HUES64 (cell line): ENCODE results near the gene C9.

Source experiments
- H3K27ac ChIP-seq: 2 replicates; pipeline ENCODE4 v1.7.0; 2013; ENCODE audit warnings: low read depth, low read length, inconsistent platforms
- H3K27me3 ChIP-seq: 2 replicates; pipeline ENCODE4 v1.6.1; 2013; ENCODE audit warnings: mild to moderate bottlenecking, low read length; ENCODE audit not compliant: insufficient read depth
- H3K36me3 ChIP-seq: 2 replicates; pipeline ENCODE4 v1.6.1; 2013; ENCODE audit warnings: mild to moderate bottlenecking, low read length; ENCODE audit not compliant: insufficient read depth
- H3K4me1 ChIP-seq: 2 replicates; pipeline ENCODE4 v1.6.1; 2013; ENCODE audit warnings: mild to moderate bottlenecking, low read length, moderate library complexity; ENCODE audit not compliant: insufficient read depth
- H3K4me3 ChIP-seq: 2 replicates; pipeline ENCODE4 v1.5.1; 2013; ENCODE audit warnings: mild to moderate bottlenecking, low read length, moderate library complexity
- H3K9ac ChIP-seq: 2 replicates; pipeline ENCODE4 v1.6.1; 2013; ENCODE audit warnings: mild to moderate bottlenecking, low read depth, low read length
- H3K9me3 ChIP-seq: 2 replicates; pipeline ENCODE4 v1.6.1; 2013; ENCODE audit warnings: low read depth, low read length; ENCODE audit not compliant: insufficient read depth
- WGBS: fragments of 150-250, 120-280 bp; methylation state at CpG from one replicate; pipeline ENCODE4 v1.1.7; 2013; ENCODE audit warnings: missing lambda C conversion rate; 5-methylcytosine and 5-hydroxymethylcytosine counted together

Gene C9

DNA sequence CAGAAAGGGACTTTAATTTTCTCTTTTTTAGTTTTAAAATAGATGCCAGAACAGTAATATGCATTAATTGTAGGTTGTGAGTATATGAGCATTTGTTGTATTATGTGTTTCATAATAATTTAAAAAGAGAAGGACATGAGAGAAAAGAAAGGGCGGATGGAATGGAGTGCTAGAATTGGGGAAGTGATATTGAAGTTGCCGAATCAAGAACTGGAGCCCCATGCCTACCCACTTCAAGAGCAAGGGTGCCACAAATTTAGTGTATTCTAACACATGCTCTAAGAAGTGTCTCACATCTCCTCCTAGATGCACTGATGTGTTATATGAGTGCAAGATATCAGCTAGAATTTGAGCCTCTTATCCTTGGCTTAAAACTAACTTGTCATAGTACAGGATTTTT, 101.3 kb downstream of the C9 start:
- Histone ChIP-seq H3K4me3 (no peak overlapping the region), H3K9ac (no peak overlapping the region), H3K4me1 (no peaks in the 10 kb centered on the region), H3K27ac (no peak overlapping the region), H3K27me3 (no peaks in the 10 kb centered on the region), H3K9me3 (no peaks in the 10 kb centered on the region), H3K36me3 (no peaks in the 10 kb centered on the region)
- WGBS: 75% methylated on average over 2 of the region's 2 CpGs

DNA sequence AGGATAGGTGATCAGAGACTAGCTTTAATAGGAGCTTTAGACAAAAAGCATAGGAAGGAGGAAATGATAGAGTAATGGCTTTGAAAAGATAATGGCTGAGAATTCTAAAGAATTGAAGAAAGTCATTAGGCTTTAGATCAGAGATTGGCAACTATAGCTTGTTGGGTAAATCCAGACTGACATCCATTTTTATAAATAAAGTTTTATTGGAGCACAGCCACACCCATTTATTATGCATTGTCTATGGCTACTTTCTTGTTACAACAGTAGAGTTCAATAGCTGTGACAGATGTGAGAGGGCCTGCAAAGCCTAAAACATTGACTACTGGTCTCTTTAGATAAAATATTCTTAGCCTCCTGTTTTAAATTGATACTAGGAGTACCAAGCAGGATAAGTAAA, 104.2 kb downstream of the C9 start:
- Histone ChIP-seq H3K9me3 (no peaks in the 10 kb centered on the region), H3K27ac (no peak overlapping the region), H3K4me1 (no peaks in the 10 kb centered on the region), H3K36me3 (no peaks in the 10 kb centered on the region), H3K9ac (no peak overlapping the region), H3K27me3 (no peaks in the 10 kb centered on the region), H3K4me3 (no peak overlapping the region)

DNA sequence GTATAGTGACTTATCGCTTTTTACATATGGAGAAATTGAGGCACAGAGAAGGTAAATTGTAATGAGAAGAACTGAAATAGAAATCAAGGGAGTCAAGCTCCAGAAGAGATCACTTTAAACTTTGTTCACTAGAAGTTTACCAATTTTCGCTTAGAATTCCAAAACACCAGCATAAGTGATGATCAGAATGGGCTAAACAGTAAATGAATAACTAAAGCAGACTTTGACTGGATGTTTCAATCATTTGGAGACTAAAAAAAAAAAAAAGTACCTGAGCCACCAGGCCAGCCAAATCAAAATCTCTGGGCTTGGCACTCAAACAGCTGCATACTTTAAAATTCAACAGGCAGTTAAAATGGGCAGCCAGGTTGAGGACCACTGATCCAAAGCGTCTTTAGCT, 106.7 kb downstream of the C9 start:
- Histone ChIP-seq H3K27me3 (no peaks in the 10 kb centered on the region), H3K9ac (no peak overlapping the region), H3K27ac (no peak overlapping the region), H3K36me3 (no peaks in the 10 kb centered on the region), H3K4me1 (no peaks in the 10 kb centered on the region), H3K4me3 (no peak overlapping the region), H3K9me3 (no peaks in the 10 kb centered on the region)
- 96% methylated on average over 3 of the region's 3 CpGs for WGBS

DNA sequence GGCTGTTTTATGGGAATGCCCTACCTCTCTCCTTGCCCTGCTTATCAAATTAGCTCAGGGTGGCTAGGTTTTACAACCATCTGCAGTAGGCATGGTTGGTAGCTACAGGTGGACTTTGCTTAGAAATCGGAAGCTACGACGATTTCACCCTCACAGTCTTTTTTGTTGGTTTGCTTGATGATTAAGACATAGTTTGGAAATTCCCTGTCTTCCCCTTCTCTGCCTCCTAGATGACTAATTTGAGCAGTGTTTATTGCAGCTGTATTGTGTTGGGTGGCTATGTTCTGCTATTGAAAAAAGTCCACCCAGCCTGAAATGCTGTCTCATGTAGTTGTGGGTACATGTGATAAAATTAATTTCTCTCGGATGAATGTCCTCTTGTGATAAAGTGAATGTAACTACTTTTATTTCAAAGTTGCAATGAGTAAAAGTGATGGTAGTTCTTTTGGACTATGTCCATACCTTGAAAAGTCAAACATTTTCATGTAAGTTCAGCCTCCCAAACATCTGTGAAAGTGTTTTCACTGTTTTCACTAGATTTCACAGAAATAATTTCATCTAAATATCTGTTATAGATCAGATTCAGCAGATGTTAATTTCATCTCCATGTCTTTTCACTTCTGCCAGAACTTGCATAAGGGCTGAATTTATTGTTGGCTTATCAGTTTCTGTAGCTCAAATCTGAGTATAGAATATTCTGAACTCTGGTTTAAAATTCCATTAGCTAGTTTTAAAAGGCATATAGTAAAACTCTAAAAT, 107.6 kb downstream of the C9 start:
- no peak overlapping the region for H3K4me3 ChIP-seq
- H3K4me1 ChIP-seq: no peaks in the 10 kb centered on the region
- 92% methylated on average over 4 of the region's 4 CpGs for WGBS
- no peak overlapping the region for H3K27ac ChIP-seq
- no peaks in the 10 kb centered on the region for H3K9me3 ChIP-seq
- H3K36me3 ChIP-seq: no peaks in the 10 kb centered on the region
- no peaks in the 10 kb centered on the region for H3K27me3 ChIP-seq
- no peak overlapping the region for H3K9ac ChIP-seq

DNA sequence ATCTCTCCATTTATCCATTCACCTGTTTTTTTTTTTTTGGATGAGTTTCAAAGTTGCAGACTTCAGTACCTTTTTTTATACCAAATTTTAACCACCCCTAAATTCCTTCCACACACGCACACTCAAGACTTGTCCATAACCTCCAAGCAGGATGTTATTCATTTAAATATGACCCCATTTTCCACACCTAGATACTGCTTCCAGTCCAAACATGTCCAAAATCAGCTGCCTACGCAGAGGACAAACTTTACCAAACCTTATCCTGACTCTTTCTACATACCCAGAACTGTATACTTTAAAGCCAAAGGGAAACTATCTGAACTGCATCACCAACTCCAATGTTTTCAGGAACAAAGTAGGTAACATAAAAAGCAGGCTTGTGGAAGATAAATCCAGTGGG, 108.9 kb downstream of the C9 start:
- Histone ChIP-seq H3K4me1 (no peaks in the 10 kb centered on the region), H3K36me3 (no peaks in the 10 kb centered on the region), H3K9me3 (no peaks in the 10 kb centered on the region), H3K9ac (no peak overlapping the region), H3K4me3 (no peak overlapping the region), H3K27ac (no peak overlapping the region), H3K27me3 (no peaks in the 10 kb centered on the region)
- 91% methylated on average over 2 of the region's 2 CpGs for WGBS

DNA sequence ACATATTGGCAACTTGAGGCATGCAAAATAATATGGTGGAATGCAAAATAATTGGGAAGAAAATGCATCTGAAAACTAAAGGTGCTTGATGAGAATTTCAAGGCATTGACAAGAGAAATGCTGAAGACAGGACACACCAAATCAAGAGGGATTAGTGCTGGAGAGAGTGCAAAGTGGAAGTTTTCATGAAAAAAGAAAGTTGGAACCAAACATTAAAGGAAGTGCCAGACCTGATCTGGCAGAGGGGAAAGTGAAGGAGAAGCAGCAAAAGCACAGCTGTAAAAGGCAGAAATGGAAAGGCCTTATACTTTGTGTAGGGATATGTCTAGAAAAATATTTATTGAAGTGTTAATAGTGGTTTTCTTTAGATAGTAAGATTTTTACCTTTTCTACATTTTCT, 109.6 kb downstream of the C9 start:
- H3K27ac ChIP-seq: no peak overlapping the region
- H3K4me3 ChIP-seq: no peak overlapping the region
- no peaks in the 10 kb centered on the region for H3K36me3 ChIP-seq
- no peaks in the 10 kb centered on the region for H3K4me1 ChIP-seq
- H3K9me3 ChIP-seq: no peaks in the 10 kb centered on the region
- no peak overlapping the region for H3K9ac ChIP-seq
- no peaks in the 10 kb centered on the region for H3K27me3 ChIP-seq

DNA sequence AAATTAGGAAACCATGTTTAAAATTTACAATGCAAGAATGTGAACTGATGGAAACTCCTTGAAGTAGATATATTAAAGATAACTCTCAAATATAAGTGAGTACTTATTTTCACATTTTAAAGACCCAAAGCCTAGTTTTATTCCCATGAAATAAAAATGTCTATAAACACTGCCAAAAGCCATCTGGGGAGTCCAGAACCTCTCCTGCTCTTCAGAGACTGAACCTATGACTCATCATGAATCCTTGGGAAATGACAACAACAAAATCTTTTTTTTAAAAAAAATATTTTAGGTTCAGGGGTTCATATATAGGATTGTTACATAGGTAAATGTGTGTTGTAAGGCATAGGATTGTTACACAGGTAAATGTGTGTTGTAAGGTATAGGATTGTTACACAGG, 111.1 kb downstream of the C9 start:
- H3K9me3 ChIP-seq: no peaks in the 10 kb centered on the region
- no peak overlapping the region for H3K27ac ChIP-seq
- H3K27me3 ChIP-seq: no peaks in the 10 kb centered on the region
- H3K4me1 ChIP-seq: no peaks in the 10 kb centered on the region
- no peak overlapping the region for H3K4me3 ChIP-seq
- no peak overlapping the region for H3K9ac ChIP-seq
- no peaks in the 10 kb centered on the region for H3K36me3 ChIP-seq

DNA sequence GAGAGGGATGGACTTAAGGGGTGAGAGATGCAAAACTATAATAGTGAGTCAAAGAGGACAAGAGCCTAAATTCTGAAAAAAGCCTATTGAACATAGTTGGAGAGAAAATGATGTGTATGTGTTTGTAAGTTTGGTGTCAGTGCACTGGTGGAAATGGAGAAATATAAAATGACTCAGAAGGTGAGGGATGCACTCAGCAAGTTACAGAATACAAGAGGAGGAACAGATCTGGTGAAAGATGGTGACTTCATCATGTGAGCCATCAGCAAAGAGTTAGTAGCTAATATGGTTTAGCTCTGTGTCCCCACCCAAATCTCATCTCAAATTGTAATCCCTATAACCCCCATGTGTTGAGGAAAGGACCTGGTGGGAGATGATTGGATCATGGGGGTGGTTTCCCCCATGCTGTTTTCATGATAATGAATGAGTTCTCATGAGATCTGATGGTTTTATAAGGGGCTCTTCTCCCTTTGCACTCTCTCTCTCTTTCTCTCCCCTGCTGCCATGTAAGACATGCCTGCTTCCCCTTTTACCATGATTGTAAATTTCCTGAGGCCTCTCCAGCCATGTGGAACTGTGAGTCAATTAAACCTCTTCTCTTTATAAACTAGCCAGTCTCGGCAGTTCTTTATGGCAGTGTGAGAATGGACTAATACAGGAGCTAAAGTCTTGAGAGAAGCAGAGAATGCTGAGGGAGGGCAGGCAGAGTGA, 114.6 kb downstream of the C9 start:
- WGBS: 90% methylated on average over 1 of the region's 1 CpG
- Histone ChIP-seq H3K27ac (no peak overlapping the region), H3K9me3 (no peaks in the 10 kb centered on the region), H3K36me3 (no peaks in the 10 kb centered on the region), H3K4me3 (no peak overlapping the region), H3K27me3 (no peaks in the 10 kb centered on the region), H3K9ac (no peak overlapping the region), H3K4me1 (no peaks in the 10 kb centered on the region)

DNA sequence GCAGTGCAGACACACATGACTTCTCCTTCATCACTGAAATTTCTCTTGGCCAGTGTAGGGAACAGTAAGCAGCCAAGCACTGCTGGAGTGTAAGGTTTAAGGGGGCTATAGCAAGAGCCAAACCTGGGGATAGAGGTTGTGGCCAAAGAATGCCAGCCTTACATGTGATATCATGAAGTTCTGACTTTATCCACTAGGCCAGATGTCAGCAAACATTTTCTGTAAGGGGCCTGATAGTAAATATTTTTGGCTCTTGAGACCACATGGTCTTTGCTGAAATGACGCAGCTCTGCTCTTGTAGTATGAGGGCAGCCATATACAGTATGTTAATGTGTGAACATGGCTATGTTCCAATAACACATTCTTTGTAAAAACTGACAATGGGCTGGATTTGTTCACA, 115.2 kb downstream of the C9 start:
- H3K9ac ChIP-seq: no peak overlapping the region
- H3K27me3 ChIP-seq: no peaks in the 10 kb centered on the region
- no peaks in the 10 kb centered on the region for H3K4me1 ChIP-seq
- H3K9me3 ChIP-seq: no peaks in the 10 kb centered on the region
- H3K4me3 ChIP-seq: no peak overlapping the region
- WGBS: 96% methylated on average over 1 of the region's 1 CpG
- H3K27ac ChIP-seq: no peak overlapping the region
- H3K36me3 ChIP-seq: no peaks in the 10 kb centered on the region

DNA sequence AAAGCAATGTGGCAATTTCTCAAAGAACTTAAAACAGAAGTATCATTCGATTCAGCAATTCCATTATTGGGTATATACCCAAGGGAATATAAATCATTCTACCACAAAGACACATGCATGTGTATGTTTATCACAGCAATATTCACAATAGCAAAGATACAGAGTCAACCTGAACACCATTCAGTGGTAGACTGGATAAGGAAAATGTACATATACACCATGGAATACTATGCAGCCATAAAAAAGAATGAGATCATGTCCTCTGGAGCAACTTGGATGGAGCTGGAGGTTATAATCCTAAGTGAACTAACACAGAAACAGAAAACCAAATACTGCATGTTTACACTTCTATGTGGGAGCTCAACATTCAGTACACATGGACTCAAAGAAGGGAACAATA, 123.5 kb downstream of the C9 start:
- WGBS: 100% methylated on average over 1 of the region's 1 CpG
- no peaks in the 10 kb centered on the region for H3K36me3 ChIP-seq
- no peak overlapping the region for H3K9ac ChIP-seq

DNA sequence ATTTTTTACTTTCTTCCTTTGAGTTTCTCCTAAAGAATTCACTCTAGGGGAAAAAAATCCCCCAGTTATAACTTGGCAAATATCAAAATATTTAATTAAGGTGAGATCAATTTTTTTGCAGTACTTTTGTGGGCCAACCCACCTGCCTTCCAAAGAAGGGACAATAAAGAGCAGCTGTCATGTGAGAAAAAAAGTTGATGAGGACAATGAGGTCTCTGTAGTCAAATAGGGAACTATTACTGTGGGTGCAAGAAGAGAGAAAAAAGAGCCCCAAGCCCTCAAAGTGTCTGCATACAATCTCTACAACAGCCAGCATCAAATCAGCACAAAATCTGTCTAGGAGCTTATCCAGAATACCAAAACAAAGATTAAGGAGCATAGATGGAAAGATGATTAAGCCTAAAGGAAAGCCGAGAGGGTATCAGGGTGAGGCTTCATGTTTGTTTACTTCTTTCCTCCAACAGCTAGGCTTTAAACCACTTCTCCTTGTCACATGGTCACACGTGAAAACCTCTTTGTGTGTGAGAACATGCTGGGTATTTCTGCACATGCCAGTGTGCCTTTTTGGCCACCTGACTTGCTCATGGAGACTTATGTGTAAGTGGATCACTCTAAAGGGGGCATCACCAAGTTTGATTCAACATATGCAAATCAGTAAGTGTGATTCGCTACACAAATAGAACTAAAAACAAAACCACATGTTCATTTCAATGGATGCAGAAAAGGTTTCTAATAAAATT, 125.8 kb downstream of the C9 start:
- Histone ChIP-seq H3K36me3 (no peaks in the 10 kb centered on the region), H3K4me3 (no peak overlapping the region), H3K27ac (no peak overlapping the region), H3K9ac (no peak overlapping the region), H3K27me3 (no peaks in the 10 kb centered on the region), H3K4me1 (no peaks in the 10 kb centered on the region), H3K9me3 (no peaks in the 10 kb centered on the region)
- WGBS: 81% methylated on average over 3 of the region's 3 CpGs

More for the DNA sequence above, 123.5 kb downstream of the C9 start:
- H3K4me1 ChIP-seq: no peaks in the 10 kb centered on the region
- no peak overlapping the region for H3K27ac ChIP-seq
- H3K27me3 ChIP-seq: no peaks in the 10 kb centered on the region
- H3K4me3 ChIP-seq: no peak overlapping the region
- H3K9me3 ChIP-seq: no peaks in the 10 kb centered on the region
